ENCODE measurements around the gene GALT. TPM values are rescaled to one million over a fixed set of nuclear protein-coding genes. Genes with fewer than 3 reads are reported as not detected.

Gene GALT
- polyA plus RNA-seq, 2 donors = 16.6 to 27.3 TPM

GRCh38 chr9:34627716-34628655 lies 18.5 kb upstream of the GALT start:
- Histone ChIP-seq H3K4me1 (ENCODE audit: control insufficient read depth in 2 of 2, insufficient read depth in 2 of 2, low read length in 1 of 2) (peaks cover 7 to 10% of the 10 kb centered on the region in 2 donors), H3K27me3 (ENCODE audit: control insufficient read depth in 1 of 2, insufficient read depth in 2 of 2, low read length in 2 of 2) (peaks cover 0 to 23% of the 10 kb centered on the region in 2 donors), H3K27ac (ENCODE audit: low read depth in 2 of 2, low read length in 1 of 2) (no peak overlapping the region), H3K36me3 (ENCODE audit: control insufficient read depth in 2 of 2, insufficient read depth in 2 of 2, low read length in 1 of 2) (no peaks in the 10 kb centered on the region), H3K9me3 (ENCODE audit: control insufficient read depth in 2 of 2, insufficient read depth in 1 of 2, low read depth in 1 of 2, low read length in 1 of 2) (no peaks in the 10 kb centered on the region), H3K4me3 (ENCODE audit: low read depth in 1 of 2, low read length in 2 of 2) (peak overlapping the region in 1 of 2 donors; percentile 35)
- 41 to 44% methylated on average over 19 to 20 of the region's 20 CpGs for WGBS, 2 donors

- H3K36me3 ChIP-seq (ENCODE audit: control insufficient read depth in 2 of 2, insufficient read depth in 2 of 2, low read length in 1 of 2) = no peaks in the 10 kb centered on the region
- peaks cover 3 to 9% of the 10 kb centered on the region in 2 donors for H3K4me1 ChIP-seq (ENCODE audit: control insufficient read depth in 2 of 2, insufficient read depth in 2 of 2, low read length in 1 of 2)
- H3K27me3 ChIP-seq (ENCODE audit: control insufficient read depth in 1 of 2, insufficient read depth in 2 of 2, low read length in 2 of 2) = peaks cover 0 to 23% of the 10 kb centered on the region in 2 donors
- WGBS, 2 donors = 1 to 3% methylated on average over 44 to 69 of the region's 69 CpGs
- peak within 1 kb of the TSS; percentile 10 to 35 for H3K4me3 ChIP-seq (ENCODE audit: low read depth in 1 of 2, low read length in 2 of 2)
- no peak within 1 kb of the TSS for H3K27ac ChIP-seq (ENCODE audit: low read depth in 2 of 2, low read length in 1 of 2)
- H3K9me3 ChIP-seq (ENCODE audit: control insufficient read depth in 2 of 2, insufficient read depth in 1 of 2, low read depth in 1 of 2, low read length in 1 of 2) = no peaks in the 10 kb centered on the region
Measured at GRCh38 chr9:34628656-34629490, 17.6 kb upstream of the GALT start, which contains the start of gene ARID3C. Gene ARID3C, minus strand, starts transcription at chr9:34629066. Its CDS starts 1,052 bp downstream, at chr9:34628014.

- Histone ChIP-seq H3K27me3 (ENCODE audit: control insufficient read depth in 1 of 2, insufficient read depth in 2 of 2, low read length in 2 of 2) (peaks cover 0 to 23% of the 10 kb centered on the region in 2 donors), H3K4me3 (ENCODE audit: low read depth in 1 of 2, low read length in 2 of 2) (peak overlapping the region; percentile 10 to 35), H3K9me3 (ENCODE audit: control insufficient read depth in 2 of 2, insufficient read depth in 1 of 2, low read depth in 1 of 2, low read length in 1 of 2) (no peaks in the 10 kb centered on the region), H3K36me3 (ENCODE audit: control insufficient read depth in 2 of 2, insufficient read depth in 2 of 2, low read length in 1 of 2) (no peaks in the 10 kb centered on the region), H3K27ac (ENCODE audit: low read depth in 2 of 2, low read length in 1 of 2) (no peak overlapping the region), H3K4me1 (ENCODE audit: control insufficient read depth in 2 of 2, insufficient read depth in 2 of 2, low read length in 1 of 2) (peaks cover 3 to 9% of the 10 kb centered on the region in 2 donors)
- 22 to 33% methylated on average over 5 of the region's 5 CpGs for WGBS, 2 donors
Measured at GRCh38 chr9:34629491-34629808, 17.0 kb upstream of the GALT start.

GRCh38 chr9:34630402-34631154 lies 15.9 kb upstream of the GALT start:
- Histone ChIP-seq H3K4me1 (ENCODE audit: control insufficient read depth in 2 of 2, insufficient read depth in 2 of 2, low read length in 1 of 2) (peaks cover 3 to 10% of the 10 kb centered on the region in 2 donors), H3K9me3 (ENCODE audit: control insufficient read depth in 2 of 2, insufficient read depth in 1 of 2, low read depth in 1 of 2, low read length in 1 of 2) (no peaks in the 10 kb centered on the region), H3K27me3 (ENCODE audit: control insufficient read depth in 1 of 2, insufficient read depth in 2 of 2, low read length in 2 of 2) (peaks cover 0 to 18% of the 10 kb centered on the region in 2 donors), H3K27ac (ENCODE audit: low read depth in 2 of 2, low read length in 1 of 2) (no peak overlapping the region), H3K4me3 (ENCODE audit: low read depth in 1 of 2, low read length in 2 of 2) (no peak overlapping the region), H3K36me3 (ENCODE audit: control insufficient read depth in 2 of 2, insufficient read depth in 2 of 2, low read length in 1 of 2) (peaks cover 0 to 2% of the 10 kb centered on the region in 2 donors)
- 32 to 35% methylated on average over 5 of the region's 5 CpGs for WGBS, 2 donors

- WGBS, 2 donors = 47 to 48% methylated on average over 5 of the region's 5 CpGs
- Histone ChIP-seq H3K27me3 (ENCODE audit: control insufficient read depth in 1 of 2, insufficient read depth in 2 of 2, low read length in 2 of 2) (peaks cover 0 to 9% of the 10 kb centered on the region in 2 donors), H3K4me1 (ENCODE audit: control insufficient read depth in 2 of 2, insufficient read depth in 2 of 2, low read length in 1 of 2) (peaks cover 3 to 20% of the 10 kb centered on the region in 2 donors), H3K9me3 (ENCODE audit: control insufficient read depth in 2 of 2, insufficient read depth in 1 of 2, low read depth in 1 of 2, low read length in 1 of 2) (no peaks in the 10 kb centered on the region), H3K36me3 (ENCODE audit: control insufficient read depth in 2 of 2, insufficient read depth in 2 of 2, low read length in 1 of 2) (peaks cover 0 to 2% of the 10 kb centered on the region in 2 donors), H3K4me3 (ENCODE audit: low read depth in 1 of 2, low read length in 2 of 2) (no peak overlapping the region), H3K27ac (ENCODE audit: low read depth in 2 of 2, low read length in 1 of 2) (no peak overlapping the region)
Measured at GRCh38 chr9:34633166-34633565, 13.3 kb upstream of the GALT start.

GRCh38 chr9:34633851-34634550 lies 12.5 kb upstream of the GALT start:
- H3K27me3 ChIP-seq (ENCODE audit: control insufficient read depth in 1 of 2, insufficient read depth in 2 of 2, low read length in 2 of 2) = peaks cover 0 to 4% of the 10 kb centered on the region in 2 donors
- H3K4me1 ChIP-seq (ENCODE audit: control insufficient read depth in 2 of 2, insufficient read depth in 2 of 2, low read length in 1 of 2) = peaks cover 0 to 19% of the 10 kb centered on the region in 2 donors
- WGBS, 2 donors = 16 to 22% methylated on average over 3 of the region's 3 CpGs
- no peak overlapping the region for H3K27ac ChIP-seq (ENCODE audit: low read depth in 2 of 2, low read length in 1 of 2)
- H3K9me3 ChIP-seq (ENCODE audit: control insufficient read depth in 2 of 2, insufficient read depth in 1 of 2, low read depth in 1 of 2, low read length in 1 of 2) = no peaks in the 10 kb centered on the region
- H3K36me3 ChIP-seq (ENCODE audit: control insufficient read depth in 2 of 2, insufficient read depth in 2 of 2, low read length in 1 of 2) = peaks cover 0 to 2% of the 10 kb centered on the region in 2 donors
- no peak overlapping the region for H3K4me3 ChIP-seq (ENCODE audit: low read depth in 1 of 2, low read length in 2 of 2)

GRCh38 chr9:34634551-34635248 lies 11.8 kb upstream of the GALT start:
- peaks cover 0 to 15% of the 10 kb centered on the region in 2 donors for H3K4me1 ChIP-seq (ENCODE audit: control insufficient read depth in 2 of 2, insufficient read depth in 2 of 2, low read length in 1 of 2)
- 77 to 80% methylated on average over 3 of the region's 3 CpGs for WGBS, 2 donors
- H3K9me3 ChIP-seq (ENCODE audit: control insufficient read depth in 2 of 2, insufficient read depth in 1 of 2, low read depth in 1 of 2, low read length in 1 of 2) = no peaks in the 10 kb centered on the region
- H3K36me3 ChIP-seq (ENCODE audit: control insufficient read depth in 2 of 2, insufficient read depth in 2 of 2, low read length in 1 of 2) = peaks cover 0 to 2% of the 10 kb centered on the region in 2 donors
- no peaks in the 10 kb centered on the region for H3K27me3 ChIP-seq (ENCODE audit: control insufficient read depth in 1 of 2, insufficient read depth in 2 of 2, low read length in 2 of 2)
- no peak overlapping the region for H3K27ac ChIP-seq (ENCODE audit: low read depth in 2 of 2, low read length in 1 of 2)
- no peak overlapping the region for H3K4me3 ChIP-seq (ENCODE audit: low read depth in 1 of 2, low read length in 2 of 2)

- no peaks in the 10 kb centered on the region for H3K9me3 ChIP-seq (ENCODE audit: control insufficient read depth in 2 of 2, insufficient read depth in 1 of 2, low read depth in 1 of 2, low read length in 1 of 2)
- WGBS, 2 donors = 90 to 93% methylated on average over 14 of the region's 14 CpGs
- no peaks in the 10 kb centered on the region for H3K27me3 ChIP-seq (ENCODE audit: control insufficient read depth in 1 of 2, insufficient read depth in 2 of 2, low read length in 2 of 2)
- no peak overlapping the region for H3K27ac ChIP-seq (ENCODE audit: low read depth in 2 of 2, low read length in 1 of 2)
- H3K4me3 ChIP-seq (ENCODE audit: low read depth in 1 of 2, low read length in 2 of 2) = no peak overlapping the region
- H3K4me1 ChIP-seq (ENCODE audit: control insufficient read depth in 2 of 2, insufficient read depth in 2 of 2, low read length in 1 of 2) = peaks cover 0 to 15% of the 10 kb centered on the region in 2 donors
- peaks cover 0 to 2% of the 10 kb centered on the region in 2 donors for H3K36me3 ChIP-seq (ENCODE audit: control insufficient read depth in 2 of 2, insufficient read depth in 2 of 2, low read length in 1 of 2)
Measured at GRCh38 chr9:34635556-34635955, 10.9 kb upstream of the GALT start.

Measured in esophagus (tissue), 2 donors.